Mononuclear cell (primary cell): Measurements from ENCODE around the gene PLA2G4F. TPM values are rescaled to one million over a fixed set of nuclear protein-coding genes. Genes with fewer than 3 reads are reported as not detected.

ENCODE experiments used
- H3K27me3 ChIP-seq: 2 replicates; pipeline ENCODE4 v1.6.0; 2011; ENCODE audit warnings: low read length, control low read depth; ENCODE audit not compliant: insufficient read depth
- H3K4me1 ChIP-seq: 2 replicates; pipeline ENCODE4 v1.5.1; 2011; ENCODE audit warnings: mild to moderate bottlenecking, low read length, control low read depth; ENCODE audit not compliant: insufficient read depth
- H3K4me3 ChIP-seq: 2 replicates; pipeline ENCODE4 v1.5.1; 2011; ENCODE audit warnings: mild to moderate bottlenecking, low read length, moderate library complexity
- H3K9me3 ChIP-seq: 2 replicates; pipeline ENCODE4 v1.5.1; 2011; ENCODE audit warnings: low read depth, mild to moderate bottlenecking, control low read depth, low read length
- total RNA-seq: library from RNA; depleted of rRNA; stranded (reverse); fragments of >200 nt; gene quantifications from one replicate; pipeline ENCODE4 v1.2.3, GENCODE V29; 2012

Gene PLA2G4F
- total RNA-seq, 1 donor: not detected

GRCh38 chr15:42145546-42146455 is 10.6 kb downstream of the PLA2G4F start:
- no peaks in the 10 kb centered on the region for H3K27me3 ChIP-seq
- H3K9me3 ChIP-seq: no peaks in the 10 kb centered on the region
- no peak overlapping the region for H3K4me3 ChIP-seq
- H3K4me1 ChIP-seq: no peaks in the 10 kb centered on the region

DNA sequence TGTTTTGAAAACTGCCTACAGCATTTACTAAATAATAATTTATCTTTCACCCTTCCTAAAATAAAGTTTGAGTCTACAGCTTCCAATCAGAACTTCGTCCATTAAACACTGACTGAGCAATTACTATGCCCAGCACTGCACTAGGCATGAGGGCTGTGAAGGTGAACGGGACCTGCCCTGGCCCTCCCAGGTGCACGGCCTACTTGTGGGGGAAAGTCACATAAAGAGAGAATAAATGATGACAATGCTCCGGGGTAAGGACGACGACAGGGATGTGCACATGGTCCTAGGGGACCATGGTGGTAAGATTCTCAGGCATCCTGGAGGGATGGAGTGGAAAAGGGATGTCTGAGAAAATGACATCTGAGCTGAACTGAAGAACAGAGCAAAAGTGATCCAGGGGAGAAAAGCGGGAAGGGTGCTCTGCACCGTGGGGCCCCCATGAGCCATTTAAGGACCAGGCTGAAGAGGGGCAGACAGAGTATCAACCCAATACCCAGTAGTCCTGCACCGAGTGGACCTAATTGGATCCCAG is 11.5 kb downstream of the PLA2G4F start:
- Histone ChIP-seq H3K4me3 (no peak overlapping the region), H3K4me1 (no peaks in the 10 kb centered on the region), H3K9me3 (no peaks in the 10 kb centered on the region)

GRCh38 chr15:42143866-42144625 is 12.4 kb downstream of the PLA2G4F start:
- Histone ChIP-seq H3K4me3 (no peak overlapping the region), H3K27me3 (no peaks in the 10 kb centered on the region)

More for the DNA sequence above, 11.5 kb downstream of the PLA2G4F start:
- no peaks in the 10 kb centered on the region for H3K27me3 ChIP-seq

GRCh38 chr15:42143356-42143755 is 13.1 kb downstream of the PLA2G4F start:
- Histone ChIP-seq H3K27me3 (no peaks in the 10 kb centered on the region), H3K9me3 (no peaks in the 10 kb centered on the region), H3K4me1 (no peaks in the 10 kb centered on the region), H3K4me3 (no peak overlapping the region)

More at GRCh38 chr15:42143866-42144625, 12.4 kb downstream of the PLA2G4F start:
- Histone ChIP-seq H3K4me1 (no peaks in the 10 kb centered on the region), H3K9me3 (no peaks in the 10 kb centered on the region)

DNA sequence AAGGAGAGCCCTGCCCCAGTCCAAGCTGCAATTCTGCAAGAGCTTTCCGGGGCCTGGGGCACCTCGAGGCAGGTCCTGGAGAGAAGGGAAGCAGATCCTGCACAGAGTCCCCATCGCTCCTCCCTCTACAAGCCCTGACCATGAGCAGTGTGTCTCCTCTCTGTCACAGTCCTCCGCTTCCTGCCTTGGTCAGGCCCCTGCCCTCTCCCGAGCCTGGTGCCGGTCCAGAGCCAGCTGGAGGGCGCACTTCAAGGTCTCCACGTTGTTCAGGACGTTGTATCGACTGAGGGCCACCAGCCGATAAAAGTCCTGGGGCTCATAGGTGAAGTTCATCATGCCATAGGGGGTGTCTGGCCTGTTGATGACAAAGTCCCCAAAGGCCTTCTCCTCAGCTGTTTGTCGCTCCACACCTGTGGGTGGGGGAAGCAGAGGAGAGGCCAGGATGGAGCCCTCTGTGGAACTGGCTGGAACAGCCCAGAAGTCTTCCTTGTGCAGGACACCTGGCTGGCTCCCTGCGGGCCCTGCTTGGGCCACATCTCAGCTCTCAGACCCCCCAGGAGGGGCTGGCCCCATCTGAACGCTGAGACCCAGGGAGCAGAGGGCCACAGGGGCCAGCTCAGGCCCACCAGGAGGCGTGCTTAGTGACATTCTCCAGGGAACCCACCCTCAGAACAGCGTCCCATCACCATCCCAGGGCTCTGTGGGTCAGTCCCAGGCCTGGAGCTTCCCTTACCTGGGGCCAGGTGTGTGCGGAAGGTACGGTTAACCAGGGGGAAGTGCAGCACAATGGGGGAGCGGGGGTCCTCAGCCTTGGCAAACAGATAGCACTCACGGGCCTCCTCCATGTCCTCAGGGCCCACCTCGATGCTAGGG is 14.4 kb downstream of the PLA2G4F start:
- Histone ChIP-seq H3K4me3 (no peak overlapping the region), H3K27me3 (no peaks in the 10 kb centered on the region), H3K4me1 (no peaks in the 10 kb centered on the region), H3K9me3 (no peaks in the 10 kb centered on the region)

DNA sequence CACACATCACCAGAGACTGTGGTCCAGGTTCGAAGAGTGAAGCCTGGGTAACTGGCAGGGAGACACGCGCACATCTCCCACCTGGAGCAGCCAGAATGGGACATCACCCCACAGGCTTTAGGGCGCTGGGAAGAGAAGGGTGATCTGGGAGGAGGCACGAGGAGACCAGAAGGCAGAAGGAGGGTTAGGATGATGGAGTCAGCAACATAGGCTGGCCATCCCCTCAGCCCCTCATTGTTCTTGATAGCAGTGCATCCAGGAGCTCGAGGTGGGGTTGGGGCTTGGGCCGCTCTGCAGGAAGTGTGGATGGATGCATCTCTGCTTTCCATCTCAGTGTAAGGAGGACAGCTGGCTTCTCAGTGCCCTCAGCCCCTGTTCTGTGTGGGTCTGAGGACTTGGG is 15.2 kb downstream of the PLA2G4F start:
- no peak overlapping the region for H3K4me3 ChIP-seq
- no peaks in the 10 kb centered on the region for H3K9me3 ChIP-seq
- no peaks in the 10 kb centered on the region for H3K27me3 ChIP-seq
- no peaks in the 10 kb centered on the region for H3K4me1 ChIP-seq

- H3K27me3 ChIP-seq: no peaks in the 10 kb centered on the region
- H3K9me3 ChIP-seq: no peaks in the 10 kb centered on the region
- H3K4me3 ChIP-seq: no peak overlapping the region
- H3K4me1 ChIP-seq: no peaks in the 10 kb centered on the region
These were observed 15.9 kb downstream of the PLA2G4F start for GRCh38 chr15:42140383-42141070.

- no peaks in the 10 kb centered on the region for H3K9me3 ChIP-seq
- no peaks in the 10 kb centered on the region for H3K4me1 ChIP-seq
- H3K27me3 ChIP-seq: no peaks in the 10 kb centered on the region
- no peak overlapping the region for H3K4me3 ChIP-seq
These were observed 16.8 kb downstream of the PLA2G4F start for GRCh38 chr15:42139596-42139995.

- H3K27me3 ChIP-seq: no peaks in the 10 kb centered on the region
These were observed 17.5 kb downstream of the PLA2G4F start for GRCh38 chr15:42138968-42139386.

DNA sequence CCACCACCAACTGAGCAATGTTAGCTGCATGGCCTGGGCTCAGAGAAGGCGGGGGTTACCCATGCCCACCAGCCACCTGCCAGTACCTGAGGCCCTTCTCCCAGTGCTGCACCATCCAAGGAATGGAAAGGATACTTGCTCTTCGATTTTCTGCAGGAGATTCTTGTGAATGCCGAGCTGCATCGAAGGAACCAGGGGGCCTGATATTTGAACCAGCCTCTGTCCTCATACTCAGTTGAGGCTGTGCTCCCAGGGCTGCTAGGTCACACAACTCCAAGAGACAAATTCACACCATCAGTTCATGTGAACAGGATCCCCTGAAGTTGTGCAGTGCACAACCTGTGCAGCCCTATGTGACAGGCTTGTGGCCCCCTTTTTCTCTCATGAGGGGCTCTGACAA is 18.0 kb downstream of the PLA2G4F start:
- Histone ChIP-seq H3K9me3 (no peaks in the 10 kb centered on the region), H3K4me1 (no peaks in the 10 kb centered on the region), H3K27me3 (no peaks in the 10 kb centered on the region), H3K4me3 (no peak overlapping the region)

More at GRCh38 chr15:42138968-42139386, 17.5 kb downstream of the PLA2G4F start:
- H3K4me1 ChIP-seq: no peaks in the 10 kb centered on the region
- no peak overlapping the region for H3K4me3 ChIP-seq
- H3K9me3 ChIP-seq: no peaks in the 10 kb centered on the region

- Histone ChIP-seq H3K4me3 (no peak overlapping the region), H3K9me3 (no peaks in the 10 kb centered on the region), H3K4me1 (no peaks in the 10 kb centered on the region), H3K27me3 (no peaks in the 10 kb centered on the region)
These were observed 18.8 kb downstream of the PLA2G4F start for GRCh38 chr15:42137461-42138261.

- Histone ChIP-seq H3K9me3 (no peaks in the 10 kb centered on the region), H3K4me3 (no peak overlapping the region), H3K27me3 (no peaks in the 10 kb centered on the region), H3K4me1 (no peaks in the 10 kb centered on the region)
These were observed 19.9 kb downstream of the PLA2G4F start for GRCh38 chr15:42136513-42136912.

- Histone ChIP-seq H3K4me1 (no peaks in the 10 kb centered on the region), H3K27me3 (no peaks in the 10 kb centered on the region), H3K4me3 (no peak overlapping the region), H3K9me3 (no peaks in the 10 kb centered on the region)
These were observed 21.1 kb downstream of the PLA2G4F start for GRCh38 chr15:42135351-42135750.
